Ovary (tissue), 3 donors: ENCODE measurements around the gene ADGRB3.
"Not testable (repeated sequence)": the region's sequence is repeated elsewhere in the genome, so short reads cannot be mapped to it uniquely, and the experiment has no call there.

Experiments used
- CTCF ChIP-seq, 3 donors: fragments of 450-650 bp in 2 of 3; fragments of 200-600 bp in 1 of 3; IDR thresholded peaks; one replicate each; pipeline versions ENCODE4 v1.5.1 to v1.8.0; 2016 to 2022; ENCODE audit warnings: antibody characterized with exemption in 3 of 3, mild to moderate bottlenecking in 1 of 3
- POLR2A ChIP-seq: fragments of 450-650 bp; IDR thresholded peaks from one replicate; pipeline ENCODE4 v1.6.1; 2017; ENCODE audit warnings: antibody characterized with exemption, mild to moderate bottlenecking, moderate library complexity
- donor health status: DM: no; HTN: no; CAD: no.

- TF ChIP-seq POLR2A; CTCF (IDR thresholded peaks at IDR 0.05): not testable (repeated sequence)
Measured at GRCh38 chr6:68981668-68982067, 346.6 kb downstream of the ADGRB3 start.
